NCI-H345 (cell line): Measurements from ENCODE around the gene SULT1A1.
A peak's percentile ranks its signal among the peaks of the same experiment; 100 is the strongest.
"Not testable (repeated sequence)": the region's sequence is repeated elsewhere in the genome, so short reads cannot be mapped to it uniquely, and the experiment has no call there.

Experiments
- DNase-seq: peaks from one replicate; lab custom pipeline; 2025; lab: John Stamatoyannopoulos, UW

The SULT1A1 gene

GRCh38 chr16:28609631-28610594 lies at the start of gene SULT1A1:
Gene SULT1A1 (minus strand): TSS chr16:28610044. CDS start chr16:28608855, 1,189 bp downstream.
- DNase-seq = no peak

- DNase-seq = not testable (repeated sequence)
Observed at GRCh38 chr16:28639959-28640358, 30.1 kb upstream of the SULT1A1 start.

- not testable (repeated sequence) for DNase-seq
Observed at GRCh38 chr16:28638359-28638758, 28.5 kb upstream of the SULT1A1 start.

- not testable (repeated sequence) for DNase-seq
Observed at GRCh38 chr16:28637765-28638164, 27.9 kb upstream of the SULT1A1 start, which contains the start of gene NPIPB8. Gene NPIPB8 (plus strand): TSS chr16:28638065. CDS start chr16:28638361, 296 bp downstream.

GRCh38 chr16:28636093-28636823 lies 26.4 kb upstream of the SULT1A1 start:
- DNase-seq = not testable (repeated sequence)

GRCh38 chr16:28630905-28631304 lies 21.1 kb upstream of the SULT1A1 start:
- not testable (repeated sequence) for DNase-seq

DNA sequence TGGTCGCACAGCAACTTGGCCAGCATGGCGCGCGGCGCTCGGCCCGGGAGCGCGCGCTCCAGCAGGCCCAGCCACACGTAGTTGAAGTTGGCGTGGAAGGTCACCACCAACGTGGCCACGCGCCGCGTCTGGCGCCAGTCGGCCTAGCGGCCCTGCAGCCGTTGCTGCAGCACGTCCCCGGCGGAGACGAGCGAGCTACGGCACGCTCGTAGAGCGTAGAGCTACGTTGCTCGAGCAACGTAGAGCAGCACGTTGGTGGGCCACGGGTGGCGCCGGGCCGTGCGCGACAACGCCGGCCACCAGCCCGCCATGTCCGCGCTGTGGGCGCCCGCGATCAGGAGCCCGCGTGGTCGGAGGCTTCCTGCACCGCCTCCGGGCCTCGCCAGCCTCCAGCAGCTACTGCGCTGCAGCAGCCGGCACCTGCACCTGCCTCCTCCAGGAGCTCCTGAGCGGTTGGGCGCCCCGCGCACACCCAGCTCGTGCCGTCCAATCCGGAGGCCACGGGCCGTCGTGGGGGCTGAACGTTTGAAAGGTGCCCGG lies 13.4 kb upstream of the SULT1A1 start:
- peak; percentile 69 for DNase-seq

GRCh38 chr16:28622532-28623171 lies 12.8 kb upstream of the SULT1A1 start:
- DNase-seq = not testable (repeated sequence)

DNA sequence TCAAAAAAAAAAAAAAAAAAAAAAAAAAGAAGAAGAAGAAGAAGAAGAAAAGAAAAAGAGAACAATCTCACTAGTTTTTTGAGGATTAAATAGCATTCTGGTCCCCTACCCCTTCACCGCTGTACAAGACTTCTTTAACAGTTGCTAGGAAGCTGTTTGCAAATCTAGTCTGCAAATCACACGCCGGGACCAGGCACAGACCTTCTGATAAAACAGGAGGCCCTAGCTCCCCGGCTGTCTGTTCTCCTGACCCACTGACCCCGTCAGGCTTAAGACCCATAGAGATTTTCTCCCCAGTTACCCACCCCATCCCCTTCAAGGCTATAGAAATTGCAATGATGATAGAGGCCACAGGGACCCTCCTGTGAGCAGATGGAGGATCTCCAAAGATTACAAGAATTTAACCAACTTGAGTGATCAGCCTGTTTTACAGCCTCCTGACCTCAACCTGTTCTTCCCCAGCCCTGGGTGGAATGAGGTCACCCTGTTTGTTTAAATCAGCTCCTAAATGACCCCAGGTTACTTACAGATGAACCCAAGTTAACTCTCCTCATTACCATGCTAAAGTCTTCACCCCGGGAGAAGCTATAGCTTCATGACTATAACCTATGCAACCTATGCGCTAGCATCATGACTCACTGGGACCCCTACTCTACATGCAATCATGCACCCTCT lies 11.8 kb upstream of the SULT1A1 start:
- DNase-seq = no peak

DNA sequence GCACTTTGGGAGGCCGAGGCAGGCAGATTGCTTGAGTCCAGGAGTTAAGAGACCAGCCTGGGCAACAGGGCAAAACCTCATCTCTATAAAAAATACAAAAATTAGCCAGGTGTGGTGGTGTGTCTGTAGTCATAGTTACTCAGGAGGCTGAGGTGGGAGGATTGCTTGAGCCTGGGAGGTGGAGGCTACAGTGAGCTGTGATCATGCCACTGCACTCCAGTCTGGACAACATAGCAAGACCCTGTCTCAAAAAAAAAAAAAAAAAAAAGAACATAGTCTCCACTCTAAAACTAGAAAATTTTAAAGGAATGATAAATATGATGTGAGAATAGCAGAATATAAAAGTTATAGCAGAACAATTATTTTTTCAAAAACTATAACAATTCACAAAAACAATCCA lies 10.5 kb upstream of the SULT1A1 start:
- DNase-seq = not testable (repeated sequence)

DNA sequence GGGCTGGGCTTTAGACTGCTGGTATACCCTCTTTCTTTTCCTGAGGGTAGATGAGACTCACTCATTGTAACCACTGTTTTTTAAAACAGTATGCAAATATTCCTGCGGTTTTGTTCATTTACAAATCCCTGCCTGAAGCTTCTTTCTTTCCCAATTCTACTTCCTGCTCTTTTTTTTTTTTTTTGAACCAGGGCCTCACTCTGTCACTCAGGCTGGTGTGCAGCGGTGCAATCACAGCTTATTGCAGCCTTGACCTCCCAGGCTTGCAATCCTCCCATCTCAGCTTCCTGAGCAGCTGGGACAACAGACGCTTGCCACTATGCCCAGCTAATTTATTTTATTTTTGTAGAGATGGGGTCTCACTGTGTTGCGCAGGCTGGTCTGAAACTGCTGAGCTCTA lies 8.0 kb upstream of the SULT1A1 start:
- no peak for DNase-seq

- DNase-seq = no peak
Observed at GRCh38 chr16:28616636-28617035, 6.8 kb upstream of the SULT1A1 start.

GRCh38 chr16:28616224-28616577 lies 6.4 kb upstream of the SULT1A1 start:
- not testable (repeated sequence) for DNase-seq

- peak; percentile 35 for DNase-seq
Observed at GRCh38 chr16:28615486-28616223, 5.8 kb upstream of the SULT1A1 start.

- not testable (repeated sequence) for DNase-seq
Observed at GRCh38 chr16:28614561-28614960, 4.7 kb upstream of the SULT1A1 start.

DNA sequence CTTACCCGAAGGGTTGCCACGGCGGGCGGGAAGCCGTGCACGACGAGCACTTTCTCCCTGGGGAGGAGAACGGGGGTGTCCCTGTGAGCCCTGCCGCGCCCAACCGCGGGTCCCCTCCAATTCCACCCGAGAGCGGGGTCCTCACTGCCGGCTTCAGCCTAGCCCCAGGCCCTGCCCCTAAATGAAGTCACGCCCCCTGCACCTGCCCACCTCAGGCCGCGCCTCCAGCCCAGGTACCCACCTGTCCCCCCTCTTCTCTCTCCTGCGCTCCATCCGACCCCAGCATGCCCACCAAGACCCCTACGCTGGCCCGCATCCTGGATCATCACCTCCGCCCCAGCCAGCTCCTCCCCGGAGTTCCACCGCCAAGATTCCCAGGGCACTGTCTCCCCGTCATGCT lies 4.1 kb upstream of the SULT1A1 start:
- DNase-seq = not testable (repeated sequence)

GRCh38 chr16:28612359-28613280 lies 2.8 kb upstream of the SULT1A1 start:
- DNase-seq = not testable (repeated sequence)

- no peak for DNase-seq
Observed at GRCh38 chr16:28610595-28611191, 849 bp upstream of the SULT1A1 start.
